ENCODE results near the gene CCL17. TPM values are rescaled to one million over a fixed set of nuclear protein-coding genes. Genes with fewer than 3 reads are reported as not detected.

The CCL17 gene
- total and polyA plus RNA-seq, 2 donors from 2014 or later, result 1.5 TPM; not detected in 1

DNA sequence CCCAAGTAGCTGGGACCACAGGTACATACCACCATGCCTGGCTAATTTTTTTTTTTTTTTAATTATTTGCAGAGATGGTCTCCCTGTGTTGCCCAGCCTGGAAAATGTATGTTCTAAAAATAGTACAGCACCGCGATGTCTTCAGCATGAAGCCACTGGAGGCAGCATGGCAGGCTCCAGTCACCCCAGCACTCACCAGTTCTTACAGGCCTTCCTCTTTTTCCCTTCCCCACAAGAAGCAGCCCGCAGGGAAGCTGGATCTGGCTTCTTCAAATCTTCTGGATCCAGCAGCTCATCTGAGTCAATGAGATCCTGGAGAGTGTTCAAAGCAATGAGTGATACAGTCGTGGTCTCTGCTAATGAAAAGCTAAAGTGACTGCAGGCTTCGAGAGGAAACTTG, 26.4 kb downstream of the CCL17 start:
- TF ChIP-seq, protein P1, sequence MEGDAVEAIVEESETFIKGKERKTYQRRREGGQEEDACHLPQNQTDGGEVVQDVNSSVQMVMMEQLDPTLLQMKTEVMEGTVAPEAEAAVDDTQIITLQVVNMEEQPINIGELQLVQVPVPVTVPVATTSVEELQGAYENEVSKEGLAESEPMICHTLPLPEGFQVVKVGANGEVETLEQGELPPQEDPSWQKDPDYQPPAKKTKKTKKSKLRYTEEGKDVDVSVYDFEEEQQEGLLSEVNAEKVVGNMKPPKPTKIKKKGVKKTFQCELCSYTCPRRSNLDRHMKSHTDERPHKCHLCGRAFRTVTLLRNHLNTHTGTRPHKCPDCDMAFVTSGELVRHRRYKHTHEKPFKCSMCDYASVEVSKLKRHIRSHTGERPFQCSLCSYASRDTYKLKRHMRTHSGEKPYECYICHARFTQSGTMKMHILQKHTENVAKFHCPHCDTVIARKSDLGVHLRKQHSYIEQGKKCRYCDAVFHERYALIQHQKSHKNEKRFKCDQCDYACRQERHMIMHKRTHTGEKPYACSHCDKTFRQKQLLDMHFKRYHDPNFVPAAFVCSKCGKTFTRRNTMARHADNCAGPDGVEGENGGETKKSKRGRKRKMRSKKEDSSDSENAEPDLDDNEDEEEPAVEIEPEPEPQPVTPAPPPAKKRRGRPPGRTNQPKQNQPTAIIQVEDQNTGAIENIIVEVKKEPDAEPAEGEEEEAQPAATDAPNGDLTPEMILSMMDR (IDR thresholded peaks at IDR 0.05; ENCODE audit: borderline replicate concordance, extremely low read depth, insufficient read depth), result no peak
- peaks cover 8 to 60% (median 49%) of the 10 kb centered on the region in 3 donors for H3K36me3 ChIP-seq (ENCODE audit: control insufficient read depth in 2 of 3, insufficient read depth in 3 of 3, low read length in 3 of 3)
- H3K27ac ChIP-seq (ENCODE audit: low read depth in 2 of 2, low read length in 2 of 2), result no peak overlapping the region
- DNase-seq, result no peak
- no peaks in the 10 kb centered on the region for H3K9me3 ChIP-seq (ENCODE audit: control insufficient read depth in 2 of 3, insufficient read depth in 1 of 3, low read length in 3 of 3)
- intact Hi-C loops (cut with DNase I), result no loop called here
- H3K27me3 ChIP-seq (ENCODE audit: control insufficient read depth, insufficient read depth, low read length), result no peaks in the 10 kb centered on the region
- no peak overlapping the region for H3K9ac ChIP-seq (ENCODE audit: low read length in 3 of 3)
- no peak overlapping the region for H3K4me3 ChIP-seq (ENCODE audit: low read length in 3 of 3)
- no peaks in the 10 kb centered on the region for H3K4me1 ChIP-seq (ENCODE audit: control insufficient read depth in 2 of 3, insufficient read depth in 2 of 3, low read depth in 1 of 3, low read length in 3 of 3)
- no peak for FAIRE-seq

DNA sequence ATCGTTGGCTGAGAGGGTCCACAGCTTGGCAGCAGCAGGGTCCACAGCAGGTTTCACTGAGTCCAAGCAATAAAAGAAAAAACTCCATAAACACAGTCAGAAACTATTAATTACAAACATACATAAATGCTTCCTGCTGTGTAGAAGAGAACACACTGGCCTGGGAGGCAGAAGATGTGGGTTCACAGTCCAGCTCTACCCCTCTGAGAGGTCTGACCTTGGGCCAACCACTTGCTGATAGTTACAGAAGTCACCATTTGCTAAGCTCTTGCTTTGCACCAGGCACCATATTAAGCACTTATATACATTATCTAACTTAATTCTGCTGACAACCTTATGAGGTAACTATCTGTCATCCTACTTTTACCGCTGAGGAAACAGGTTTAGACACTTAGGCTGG, 27.9 kb downstream of the CCL17 start:
- no peak for FAIRE-seq

DNA sequence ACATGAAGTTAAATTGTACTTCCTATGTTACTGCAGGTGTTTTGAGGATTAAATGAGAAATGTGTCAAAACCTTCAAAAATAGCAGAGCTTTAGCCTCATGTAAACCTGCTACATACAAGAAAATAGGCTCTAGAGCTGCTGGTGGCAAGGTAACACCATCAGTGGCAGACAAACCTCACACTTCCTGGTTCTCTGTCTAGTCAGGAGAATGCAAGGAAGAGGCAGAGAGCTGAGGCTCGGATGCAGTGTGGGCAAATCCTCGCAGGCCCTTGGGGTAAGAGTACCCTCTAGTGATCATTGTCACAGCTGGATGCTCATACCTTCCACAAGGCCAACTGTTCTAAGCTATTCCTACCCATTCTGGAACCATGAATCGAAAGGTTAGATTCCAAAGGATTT, 28.4 kb downstream of the CCL17 start:
- no peak overlapping the region for H3K27ac ChIP-seq (ENCODE audit: low read depth in 2 of 2, low read length in 2 of 2)

More for the DNA sequence above, 27.9 kb downstream of the CCL17 start:
- intact Hi-C loops (cut with DNase I), result no loop called here
- H3K9ac ChIP-seq (ENCODE audit: low read length in 3 of 3), result no peak overlapping the region
- TF ChIP-seq, protein P1 (IDR thresholded peaks at IDR 0.05; ENCODE audit: borderline replicate concordance, extremely low read depth, insufficient read depth), result no peak
- no peaks in the 10 kb centered on the region for H3K27me3 ChIP-seq (ENCODE audit: control insufficient read depth, insufficient read depth, low read length)
- H3K9me3 ChIP-seq (ENCODE audit: control insufficient read depth in 2 of 3, insufficient read depth in 1 of 3, low read length in 3 of 3), result no peaks in the 10 kb centered on the region
- DNase-seq, result no peak
- no peak overlapping the region for H3K27ac ChIP-seq (ENCODE audit: low read depth in 2 of 2, low read length in 2 of 2)
- no peak overlapping the region for H3K4me3 ChIP-seq (ENCODE audit: low read length in 3 of 3)
- H3K4me1 ChIP-seq (ENCODE audit: control insufficient read depth in 2 of 3, insufficient read depth in 2 of 3, low read depth in 1 of 3, low read length in 3 of 3), result no peaks in the 10 kb centered on the region
- H3K36me3 ChIP-seq (ENCODE audit: control insufficient read depth in 2 of 3, insufficient read depth in 3 of 3, low read length in 3 of 3), result peaks cover 8 to 68% (median 51%) of the 10 kb centered on the region in 3 donors

More for the DNA sequence above, 28.4 kb downstream of the CCL17 start:
- TF ChIP-seq, protein P1 (IDR thresholded peaks at IDR 0.05; ENCODE audit: borderline replicate concordance, extremely low read depth, insufficient read depth), result no peak
- H3K9me3 ChIP-seq (ENCODE audit: control insufficient read depth in 2 of 3, insufficient read depth in 1 of 3, low read length in 3 of 3), result no peaks in the 10 kb centered on the region
- no peak overlapping the region for H3K9ac ChIP-seq (ENCODE audit: low read length in 3 of 3)
- no peak overlapping the region for H3K4me3 ChIP-seq (ENCODE audit: low read length in 3 of 3)
- no peaks in the 10 kb centered on the region for H3K4me1 ChIP-seq (ENCODE audit: control insufficient read depth in 2 of 3, insufficient read depth in 2 of 3, low read depth in 1 of 3, low read length in 3 of 3)
- DNase-seq, result no peak
- H3K36me3 ChIP-seq (ENCODE audit: control insufficient read depth in 2 of 3, insufficient read depth in 3 of 3, low read length in 3 of 3), result peaks cover 8 to 72% (median 51%) of the 10 kb centered on the region in 3 donors
- intact Hi-C loops (cut with DNase I), result no loop called here
- no peaks in the 10 kb centered on the region for H3K27me3 ChIP-seq (ENCODE audit: control insufficient read depth, insufficient read depth, low read length)
- FAIRE-seq, result no peak

All from kidney (tissue), 14 donors.